HEK293 (cell line): ENCODE measurements around the gene CSF2.

Experiments used
- CTCF ChIP-seq: fragments of 450-650 bp; formaldehyde crosslinking; IDR thresholded peaks from 2 replicates; pipeline ENCODE4 v1.5.1; 2016; ENCODE audit warnings: missing biosample characterization, missing genetic modification characterization
- TRIM28 ChIP-seq: IDR thresholded peaks from 2 replicates; pipeline ENCODE4 v1.6.1; 2011; ENCODE audit warnings: low read length, control low read depth, borderline replicate concordance

GRCh38 chr5:132026516-132027008 is 47.0 kb upstream of the CSF2 start:
- no peak for TF ChIP-seq TRIM28
- no peak for TF ChIP-seq CTCF (tag by site-specific recombination)
